Epithelial cell of proximal tubule (primary cell): Measurements from ENCODE around the gene S100A10. TPM values are rescaled to one million over a fixed set of nuclear protein-coding genes. Genes with fewer than 3 reads are reported as not detected.

Source experiments
- DNase-seq: peaks from one replicate; pipeline ENCODE4 v3.0.0-alpha.2; 2011; ENCODE audit warnings: low read depth
- H3K4me3 ChIP-seq: 2 replicates; pipeline ENCODE4 v1.5.1; 2011; ENCODE audit warnings: low read depth, mild to moderate bottlenecking, low read length
- CTCF ChIP-seq: conservative IDR thresholded peaks from 2 replicates; pipeline ENCODE4 v1.5.1; 2012; ENCODE audit warnings: low read depth, mild to moderate bottlenecking, low read length
- total RNA-seq: library from RNA; depleted of rRNA; stranded (reverse); fragments of >200 nt; gene quantifications from 2 replicates; pipeline ENCODE4 v1.2.3, GENCODE V29; 2015

The S100A10 gene
- total RNA-seq, 1 donor from 2014 or later = 394 TPM

DNA sequence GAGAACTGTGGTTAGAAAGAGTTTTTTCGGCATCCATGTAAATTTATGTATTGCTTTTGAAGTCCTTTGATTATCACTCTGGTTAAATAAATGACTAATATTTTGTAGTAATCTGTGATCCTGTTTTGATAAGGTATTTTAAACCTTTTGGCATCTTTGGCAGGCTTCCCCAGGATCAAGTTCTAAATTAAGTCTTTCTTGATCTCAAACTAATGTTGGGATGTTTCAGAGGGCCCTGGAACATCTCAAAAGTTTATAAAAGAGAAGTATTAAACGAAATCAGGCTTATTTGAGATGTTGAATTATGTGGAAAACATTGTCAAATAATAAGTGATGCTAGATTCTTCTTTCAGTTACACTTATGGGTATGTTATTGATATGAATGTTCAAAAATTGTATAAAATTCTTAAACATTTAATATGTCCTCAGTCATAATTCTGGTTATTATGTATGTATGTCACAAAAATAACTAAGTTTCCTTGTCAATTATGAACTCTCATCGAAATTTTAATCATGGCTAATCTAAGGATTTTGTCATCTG is 36.6 kb downstream of the S100A10 start:
- no peak for TF ChIP-seq CTCF
- DNase-seq = no peak
- H3K4me3 ChIP-seq = no peak overlapping the region

DNA sequence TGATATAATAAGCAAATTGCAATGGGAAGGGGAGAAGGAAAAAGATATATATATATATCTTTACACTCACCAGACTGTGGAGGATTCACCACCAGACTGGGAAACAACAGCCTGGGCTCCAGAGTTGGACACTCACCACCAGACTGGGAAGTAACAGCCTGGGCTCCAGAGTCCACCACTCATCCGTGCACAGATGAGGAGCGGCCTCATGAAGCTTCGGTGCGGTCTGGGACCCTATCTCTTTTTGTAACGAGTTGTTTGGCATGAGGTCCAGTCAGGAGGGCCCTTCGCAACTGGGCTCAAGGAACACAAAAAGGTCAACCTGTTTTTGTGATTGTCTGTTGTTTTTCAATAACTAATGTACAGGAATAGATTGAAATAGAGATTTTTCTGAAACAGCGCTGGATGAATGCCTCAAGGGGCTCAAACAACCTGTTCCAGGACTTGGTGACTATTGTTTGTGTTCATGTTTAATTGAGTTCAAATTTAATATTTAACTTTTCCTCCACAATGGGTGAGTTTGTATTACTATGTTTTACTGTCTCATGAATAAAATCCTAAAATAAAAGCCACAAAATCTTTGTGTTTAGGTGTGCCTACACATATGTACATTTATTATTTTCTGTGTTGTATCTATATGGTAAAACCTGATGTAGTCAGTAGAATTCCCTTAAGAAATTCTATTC is 40.1 kb downstream of the S100A10 start:
- H3K4me3 ChIP-seq = peak overlapping the region; percentile 34
- DNase-seq = no peak
- TF ChIP-seq CTCF = no peak

DNA sequence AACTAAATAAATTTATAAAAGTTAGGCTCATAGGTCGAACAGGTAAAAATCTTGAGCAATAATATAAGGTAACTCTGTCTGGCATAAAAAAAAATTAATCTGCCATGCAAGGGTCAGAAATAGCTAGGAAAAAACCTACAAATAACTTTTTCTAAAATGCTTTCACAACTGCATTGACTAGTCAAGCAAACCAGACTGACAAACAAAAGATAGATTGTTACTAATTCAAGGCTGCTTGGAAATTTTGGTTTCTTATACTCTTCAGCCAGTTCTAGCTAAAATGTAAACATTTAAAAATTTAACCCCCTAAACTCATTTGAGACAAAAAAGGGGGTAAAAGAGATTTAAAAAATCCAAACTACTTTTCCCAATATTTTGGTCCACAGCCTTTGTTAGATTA is 40.8 kb downstream of the S100A10 start:
- H3K4me3 ChIP-seq = peak overlapping the region; percentile 34
- TF ChIP-seq CTCF = no peak
- DNase-seq = no peak

DNA sequence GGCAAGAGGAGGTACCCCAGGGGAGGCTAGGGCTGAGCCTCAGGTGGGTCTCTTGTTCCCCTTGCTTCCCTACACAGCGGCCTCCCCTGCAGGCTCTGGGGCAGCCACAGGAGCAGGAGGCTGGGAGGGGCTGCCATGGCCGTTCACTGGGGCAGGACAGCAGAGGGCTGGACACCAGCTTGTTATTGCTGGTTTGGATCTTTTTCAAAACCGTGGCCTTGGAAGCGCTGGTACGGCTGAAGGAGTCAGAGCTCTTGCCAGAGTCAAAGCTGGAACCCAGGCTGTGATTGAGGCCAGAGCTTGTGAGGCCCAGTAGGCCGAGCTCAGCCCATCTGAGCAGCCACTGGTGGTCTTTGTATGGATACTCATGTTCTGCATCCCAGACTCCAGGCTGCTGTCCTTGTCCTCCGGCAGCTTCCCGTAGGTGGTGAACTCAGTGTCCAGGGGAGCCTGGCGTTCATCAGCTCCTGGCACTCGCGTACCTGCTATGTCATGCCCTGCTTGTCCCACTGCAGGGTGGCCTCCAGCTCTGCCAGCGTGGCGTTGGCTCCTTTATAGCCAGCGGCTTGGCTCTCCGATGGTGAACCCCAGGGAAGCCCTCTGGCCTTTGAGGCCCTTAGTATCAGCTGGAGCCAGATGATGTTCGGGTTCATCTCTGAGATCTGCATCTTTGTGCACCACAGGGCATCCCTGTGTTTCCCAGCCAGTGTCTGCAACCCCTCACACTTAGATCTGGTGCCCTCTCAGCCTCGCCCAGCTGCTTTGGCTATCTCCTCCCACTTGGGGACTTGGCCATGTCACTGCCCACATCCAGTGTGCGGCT is 44.1 kb downstream of the S100A10 start:
- no peak for DNase-seq
- no peak overlapping the region for H3K4me3 ChIP-seq
- TF ChIP-seq CTCF = no peak

- H3K4me3 ChIP-seq = no peak overlapping the region
- DNase-seq = no peak
- TF ChIP-seq CTCF = no peak
Measured at GRCh38 chr1:151948506-151948905, 45.2 kb downstream of the S100A10 start.

DNA sequence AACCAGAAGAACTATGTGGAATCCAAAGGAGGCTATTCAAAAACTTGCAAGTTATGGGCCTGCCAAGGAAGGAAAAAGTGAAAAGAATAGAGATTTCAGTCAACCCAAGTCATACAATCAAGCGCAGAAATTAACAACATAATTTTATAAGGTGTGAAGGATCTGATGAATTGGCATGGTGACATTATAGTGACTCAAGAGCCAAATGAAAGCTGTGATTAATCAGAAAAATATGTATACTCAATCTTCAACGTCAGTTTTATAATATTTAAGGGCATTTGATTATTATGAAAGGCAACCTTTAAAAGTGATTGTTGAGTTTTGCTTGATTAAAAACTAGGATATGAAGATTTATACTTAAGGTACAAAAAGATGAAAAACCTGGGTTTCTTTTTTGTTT is 46.5 kb downstream of the S100A10 start:
- no peak for TF ChIP-seq CTCF
- DNase-seq = no peak
- no peak overlapping the region for H3K4me3 ChIP-seq
